ENCODE data around the gene SLC12A8. TPM values are rescaled to one million over a fixed set of nuclear protein-coding genes. Genes with fewer than 3 reads are reported as not detected.

SLC12A8 gene
- total RNA-seq, 1 experiment from 2014 or later, result 122 TPM

- no peak for DNase-seq (ENCODE audit: low spot score)
Measured at GRCh38 chr3:125137358-125138033, 75.1 kb downstream of the SLC12A8 start.

- no peak for DNase-seq (ENCODE audit: low spot score)
Measured at GRCh38 chr3:125136966-125137357, 75.6 kb downstream of the SLC12A8 start.

- DNase-seq (ENCODE audit: low spot score), result no peak
Measured at GRCh38 chr3:125136515-125136914, 76.0 kb downstream of the SLC12A8 start.

GRCh38 chr3:125134952-125135351 is 77.6 kb downstream of the SLC12A8 start:
- DNase-seq (ENCODE audit: low spot score), result no peak

GRCh38 chr3:125132815-125133214 is 79.7 kb downstream of the SLC12A8 start:
- no peak for DNase-seq (ENCODE audit: low spot score)

GRCh38 chr3:125129512-125129997 is 83.0 kb downstream of the SLC12A8 start:
- DNase-seq (ENCODE audit: low spot score), result peak; percentile 96

- peak; percentile 98 for DNase-seq (ENCODE audit: low spot score)
Measured at GRCh38 chr3:125128861-125129501, 83.6 kb downstream of the SLC12A8 start.

- no peak for DNase-seq (ENCODE audit: low spot score)
Measured at GRCh38 chr3:125126323-125126722, 86.2 kb downstream of the SLC12A8 start.

- peak; percentile 93 for DNase-seq (ENCODE audit: low spot score)
Measured at GRCh38 chr3:125125821-125126245, 86.7 kb downstream of the SLC12A8 start.

- peak; percentile 59 for DNase-seq (ENCODE audit: low spot score)
Measured at GRCh38 chr3:125123451-125124305, 88.9 kb downstream of the SLC12A8 start.

GRCh38 chr3:125121246-125122010 is 91.1 kb downstream of the SLC12A8 start:
- DNase-seq (ENCODE audit: low spot score), result no peak

GRCh38 chr3:125120379-125121122 is 92.0 kb downstream of the SLC12A8 start:
- DNase-seq (ENCODE audit: low spot score), result no peak

GRCh38 chr3:125119752-125120378 is 92.7 kb downstream of the SLC12A8 start:
- no peak for DNase-seq (ENCODE audit: low spot score)

- no peak for DNase-seq (ENCODE audit: low spot score)
Measured at GRCh38 chr3:125118600-125118999, 93.9 kb downstream of the SLC12A8 start.

- DNase-seq (ENCODE audit: low spot score), result no peak
Measured at GRCh38 chr3:125117631-125118191, 94.8 kb downstream of the SLC12A8 start.

- DNase-seq (ENCODE audit: low spot score), result peak; percentile 83
Measured at GRCh38 chr3:125116311-125117080, 96.1 kb downstream of the SLC12A8 start.

GRCh38 chr3:125115640-125116039 is 96.9 kb downstream of the SLC12A8 start:
- DNase-seq (ENCODE audit: low spot score), result no peak

- DNase-seq (ENCODE audit: low spot score), result no peak
Measured at GRCh38 chr3:125112981-125113380, 99.6 kb downstream of the SLC12A8 start.

GRCh38 chr3:125110876-125111480 is 101.6 kb downstream of the SLC12A8 start:
- no peak for DNase-seq (ENCODE audit: low spot score)
